Spleen (tissue), 11 donors: ENCODE results near the gene NXPE2. TPM values are rescaled to one million over a fixed set of nuclear protein-coding genes. Genes with fewer than 3 reads are reported as not detected.

Source experiments
- DNase-seq: peaks from one replicate; pipeline ENCODE4 v3.0.0-alpha.2; 2020
- H3K27ac ChIP-seq, 8 donors: fragments of 200-600 bp; sonication (generic) in 7 of 8; 1 replicate in 4 of 8; 2 replicates in 4 of 8; pipeline versions ENCODE4 v1.5.0 to v1.8.0; 2016 to 2021; ENCODE audit warnings: inconsistent platforms in 4 of 8, mild to moderate bottlenecking in 4 of 8, moderate library complexity in 1 of 8
- H3K27me3 ChIP-seq, 7 donors: fragments of 200-600 bp; sonication (generic) in 6 of 7; replicated peaks in 1 of 7; 1 replicate in 4 of 7; 2 replicates in 3 of 7; pipeline versions ENCODE4 v1.5.0 to v1.8.0; 2016 to 2021; ENCODE audit warnings: inconsistent platforms in 3 of 7, mild to moderate bottlenecking in 1 of 7
- H3K36me3 ChIP-seq, 6 donors: fragments of 200-600 bp; sonication (generic) in 5 of 6; 1 replicate in 4 of 6; 2 replicates in 2 of 6; pipeline versions ENCODE4 v1.5.0 to v1.8.0; 2016 to 2021; ENCODE audit warnings: inconsistent platforms in 2 of 6
- H3K4me1 ChIP-seq, 6 donors: fragments of 200-600 bp; sonication (generic) in 5 of 6; 1 replicate in 3 of 6; 2 replicates in 3 of 6; pipeline versions ENCODE4 v1.5.0 to v1.8.0; 2016 to 2021; ENCODE audit warnings: inconsistent platforms in 3 of 6
- H3K4me3 ChIP-seq, 8 donors: fragments of 200-600 bp; sonication (generic) in 7 of 8; 1 replicate in 4 of 8; 2 replicates in 4 of 8; pipeline versions ENCODE4 v1.5.0 to v1.8.0; 2016 to 2021; ENCODE audit warnings: inconsistent platforms in 4 of 8, mild to moderate bottlenecking in 4 of 8, moderate library complexity in 2 of 8
- H3K9me3 ChIP-seq, 8 donors: fragments of 200-600 bp; sonication (generic) in 7 of 8; 1 replicate in 4 of 8; 2 replicates in 4 of 8; pipeline versions ENCODE4 v1.5.0 to v1.8.0; 2016 to 2021; ENCODE audit warnings: inconsistent platforms in 4 of 8
- CTCF ChIP-seq, 11 experiments: fragments of 200-600 bp in 7 of 11; fragments of 450-650 bp in 4 of 11; sonication (generic) in 4 of 11; IDR thresholded peaks in 8 of 11; conservative IDR thresholded peaks in 3 of 11; 1 replicate in 7 of 11; 2 replicates in 4 of 11; pipeline versions ENCODE4 v1.4.0 to v1.8.0; 2016 to 2021; ENCODE audit warnings: antibody characterized with exemption in 11 of 11, inconsistent platforms in 4 of 11, mild to moderate bottlenecking in 1 of 11
- POLR2A ChIP-seq, 3 donors: fragments of 450-650 bp; IDR thresholded peaks; one replicate each; pipeline ENCODE4 v1.5.1; 2017; ENCODE audit warnings: antibody characterized with exemption in 3 of 3, mild to moderate bottlenecking in 1 of 3
- POLR2AphosphoS5 ChIP-seq, 3 donors: sonication (generic); formaldehyde crosslinking; IDR thresholded peaks; one replicate each; pipeline ENCODE4 v1.5.1; 2017; ENCODE audit warnings: antibody characterized with exemption in 3 of 3
- WGBS, 5 donors: extraction: QIAGEN DNeasy Blood & Tissue Kit in 3 of 5; methylation state at CpG; one replicate each; pipeline versions ENCODE4 v1.1.5 to v1.1.7; 2013 to 2018; 5-methylcytosine and 5-hydroxymethylcytosine counted together
- intact Hi-C: fragments of 100-400 bp; cut with DNase I; formaldehyde crosslinking; loops from one replicate; pipeline ENCODE4 v1.15.0; 2023; ENCODE audit warnings: low total_unique reads
- polyA plus RNA-seq, 3 donors: library from polyadenylated mRNA; stranded (reverse); fragments of 200-250 nt; gene quantifications; one replicate each; pipeline ENCODE4 v1.2.1, GENCODE V29; 2013
- total RNA-seq, 7 donors: library from RNA; depleted of rRNA in 3 of 7; stranded (reverse); fragments of >200 nt in 3 of 7; fragmentation: NEBNext Ultra II Directional in 4 of 7; extraction: Animal tissue kit (Norgen Biotek cat#: 25700) in 4 of 7; gene quantifications; one replicate each; pipeline versions ENCODE4 v1.1.0 to v1.2.1, GENCODE V29; 2016 to 2021
- donor health status: healthy with polysubstance abuse.
- donor health status: DM: no; HTN: no; CAD: no; lungs with moderate emphysema.
- donor health status: DM: no; HTN: no; CAD: no.
- donor health status: Bipolar disorder and iron deficiency.
- donor health status: healthy.
- donor health status: DM: no; HTN: no; CAD: no.
- donor health status: DM: yes; HTN: yes; CAD: no.

Gene NXPE2
- total and polyA plus RNA-seq, 10 donors, result 0.32 to 0.52 TPM; not detected in 8

DNA sequence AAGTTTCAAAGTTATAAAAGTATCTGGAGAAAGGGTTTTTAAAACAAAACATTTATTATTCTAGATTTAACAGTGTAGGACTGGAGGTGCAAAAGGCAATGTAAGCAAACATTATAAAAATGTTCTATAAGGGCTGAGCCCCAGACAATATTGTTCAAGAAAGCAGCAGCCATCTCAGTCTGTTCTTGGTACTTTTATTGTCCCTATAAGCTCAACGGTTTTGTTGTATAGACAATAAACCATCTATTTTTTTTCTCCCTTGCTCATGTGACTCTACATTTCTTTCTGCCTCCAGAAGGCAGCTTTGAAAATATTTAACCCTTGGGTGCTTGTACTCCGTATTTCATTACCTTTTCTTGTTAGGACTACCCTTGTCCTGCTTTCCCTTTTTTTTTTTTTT, 25.2 kb upstream of the NXPE2 start:
- H3K36me3 ChIP-seq, result no peaks in the 10 kb centered on the region
- no peaks in the 10 kb centered on the region for H3K27me3 ChIP-seq
- no peak overlapping the region for H3K4me3 ChIP-seq
- 48 to 72% (median 55%) methylated on average over 2 of the region's 2 CpGs for WGBS, 5 donors
- no peaks in the 10 kb centered on the region for H3K4me1 ChIP-seq
- intact Hi-C loops, result no loop called here
- no peak for DNase-seq
- H3K9me3 ChIP-seq, result peaks cover 0 to 14% (median 0%) of the 10 kb centered on the region in 8 donors
- no peak for TF ChIP-seq POLR2A (IDR thresholded peaks at IDR 0.05)
- TF ChIP-seq CTCF (IDR thresholded peaks at IDR 0.05 in 8 of 11, conservative IDR thresholded peaks at IDR 0.05 in 3 of 11), result no peak
- no peak for TF ChIP-seq POLR2AphosphoS5 (IDR thresholded peaks at IDR 0.05)
- H3K27ac ChIP-seq, result no peak overlapping the region

DNA sequence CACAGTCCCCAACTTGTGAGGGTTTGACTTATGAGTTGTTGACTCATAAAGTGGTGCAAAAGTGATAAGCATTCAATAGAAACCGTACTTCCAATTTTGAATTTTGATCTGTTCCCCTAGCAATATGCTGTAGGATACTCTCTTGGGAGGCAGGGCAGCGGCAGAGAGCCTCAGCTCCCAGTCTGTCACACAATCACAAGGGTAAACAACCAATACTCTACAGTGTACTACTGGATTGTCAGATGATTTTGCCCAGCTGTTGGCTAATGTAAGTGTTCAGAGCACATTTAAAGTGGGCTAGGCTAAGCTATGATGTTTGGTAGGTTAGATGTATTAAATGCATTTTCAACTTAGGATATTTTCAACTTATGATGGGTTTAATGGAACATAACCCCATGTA, 13.7 kb upstream of the NXPE2 start:
- Histone ChIP-seq H3K4me3 (no peak overlapping the region), H3K4me1 (no peaks in the 10 kb centered on the region), H3K27ac (no peak overlapping the region), H3K36me3 (no peaks in the 10 kb centered on the region), H3K9me3 (peaks cover 0 to 6% (median 2%) of the 10 kb centered on the region in 8 donors), H3K27me3 (no peaks in the 10 kb centered on the region)
- intact Hi-C loops, result no loop called here
- no peak for DNase-seq
- no peak for TF ChIP-seq POLR2A (IDR thresholded peaks at IDR 0.05)
- TF ChIP-seq CTCF (IDR thresholded peaks at IDR 0.05 in 8 of 11, conservative IDR thresholded peaks at IDR 0.05 in 3 of 11), result no peak
- TF ChIP-seq POLR2AphosphoS5 (IDR thresholded peaks at IDR 0.05), result no peak
- 59 to 78% (median 70%) methylated on average over 2 of the region's 2 CpGs for WGBS, 5 donors

DNA sequence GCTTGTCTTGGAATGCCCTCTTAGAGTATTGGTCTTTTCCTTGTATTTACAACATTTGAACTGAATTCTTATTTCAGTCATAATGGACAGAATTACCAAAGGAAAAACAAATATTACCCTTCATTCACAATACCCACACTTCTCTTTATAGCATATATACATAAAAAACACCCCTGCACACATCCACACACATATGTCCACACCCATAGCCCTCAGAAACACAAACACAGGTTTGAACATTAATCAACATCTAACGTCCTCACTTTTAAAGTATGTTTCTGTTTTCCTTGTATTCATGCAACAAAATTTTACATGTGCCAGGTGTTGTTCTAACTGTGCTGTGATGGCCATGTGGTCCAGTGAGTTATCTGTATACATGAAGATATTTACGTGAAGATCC, 11.6 kb upstream of the NXPE2 start:
- TF ChIP-seq CTCF (IDR thresholded peaks at IDR 0.05 in 8 of 11, conservative IDR thresholded peaks at IDR 0.05 in 3 of 11), result no peak
- TF ChIP-seq POLR2AphosphoS5 (IDR thresholded peaks at IDR 0.05), result no peak
- TF ChIP-seq POLR2A (IDR thresholded peaks at IDR 0.05), result no peak
- no peak for DNase-seq
- 62 to 88% (median 87%) methylated on average over 2 of the region's 2 CpGs for WGBS, 5 donors
- Histone ChIP-seq H3K27me3 (no peaks in the 10 kb centered on the region), H3K4me1 (no peaks in the 10 kb centered on the region), H3K36me3 (no peaks in the 10 kb centered on the region), H3K9me3 (peaks cover 0 to 27% (median 23%) of the 10 kb centered on the region in 8 donors), H3K4me3 (no peak overlapping the region), H3K27ac (no peak overlapping the region)
- intact Hi-C loops, result no loop called here

GRCh38 chr11:114668109-114668508, 10.2 kb upstream of the NXPE2 start:
- no peak for DNase-seq
- H3K4me3 ChIP-seq, result no peak overlapping the region
- H3K27ac ChIP-seq, result no peak overlapping the region
- no peaks in the 10 kb centered on the region for H3K36me3 ChIP-seq
- no peak for TF ChIP-seq CTCF (IDR thresholded peaks at IDR 0.05 in 8 of 11, conservative IDR thresholded peaks at IDR 0.05 in 3 of 11)
- TF ChIP-seq POLR2A (IDR thresholded peaks at IDR 0.05), result no peak
- TF ChIP-seq POLR2AphosphoS5 (IDR thresholded peaks at IDR 0.05), result no peak
- H3K9me3 ChIP-seq, result peaks cover 0 to 32% (median 29%) of the 10 kb centered on the region in 8 donors
- intact Hi-C loops, result no loop called here
- H3K4me1 ChIP-seq, result no peaks in the 10 kb centered on the region
- no peaks in the 10 kb centered on the region for H3K27me3 ChIP-seq
